GM10847 (cell line): ENCODE data around the gene SPAAR.

Experiments used
- POLR2A ChIP-seq: IDR thresholded peaks from 2 replicates; pipeline ENCODE4 v1.6.1; 2011; ENCODE audit not compliant: insufficient read length; ENCODE audit errors: extremely low read depth

The SPAAR gene

GRCh38 chr9:35914301-35914807 lies 5.1 kb downstream of the SPAAR start:
- no peak for TF ChIP-seq POLR2A

DNA sequence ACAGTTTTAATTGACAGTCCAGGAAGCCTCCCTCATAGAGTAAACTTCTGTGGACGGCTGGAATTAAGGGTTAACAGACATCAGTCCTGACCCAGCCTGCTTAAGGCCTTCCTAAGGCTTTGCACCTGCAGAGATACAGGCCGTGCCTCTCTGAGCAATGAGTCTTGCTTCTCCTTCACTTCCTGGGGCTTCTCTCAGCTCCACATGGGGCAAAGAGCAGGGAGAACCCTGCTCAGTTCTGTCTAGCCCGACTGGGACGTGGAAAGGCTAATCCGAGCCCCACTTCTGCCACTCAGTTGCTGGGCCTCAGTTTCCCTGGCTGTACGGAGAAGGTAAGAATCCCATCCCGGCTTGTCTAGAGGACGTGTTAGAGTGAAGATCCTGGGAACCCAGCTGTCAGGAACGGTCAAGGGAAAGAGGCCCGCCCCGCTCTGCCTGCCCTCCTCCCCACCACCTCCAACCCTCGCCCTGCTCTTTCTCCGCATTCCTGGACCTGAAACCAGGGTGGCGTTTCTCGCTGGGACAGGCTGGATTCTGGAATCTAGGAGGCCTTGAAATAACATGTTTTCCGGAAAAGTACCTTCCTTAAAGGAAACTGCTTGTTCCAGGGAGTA lies 6.5 kb downstream of the SPAAR start:
- TF ChIP-seq POLR2A: no peak

- TF ChIP-seq POLR2A: no peak
These were observed 8.0 kb downstream of the SPAAR start for GRCh38 chr9:35917261-35917660.

- no peak for TF ChIP-seq POLR2A
These were observed 9.5 kb downstream of the SPAAR start for GRCh38 chr9:35918780-35919179.

GRCh38 chr9:35919212-35920008 lies 10.1 kb downstream of the SPAAR start:
- no peak for TF ChIP-seq POLR2A

DNA sequence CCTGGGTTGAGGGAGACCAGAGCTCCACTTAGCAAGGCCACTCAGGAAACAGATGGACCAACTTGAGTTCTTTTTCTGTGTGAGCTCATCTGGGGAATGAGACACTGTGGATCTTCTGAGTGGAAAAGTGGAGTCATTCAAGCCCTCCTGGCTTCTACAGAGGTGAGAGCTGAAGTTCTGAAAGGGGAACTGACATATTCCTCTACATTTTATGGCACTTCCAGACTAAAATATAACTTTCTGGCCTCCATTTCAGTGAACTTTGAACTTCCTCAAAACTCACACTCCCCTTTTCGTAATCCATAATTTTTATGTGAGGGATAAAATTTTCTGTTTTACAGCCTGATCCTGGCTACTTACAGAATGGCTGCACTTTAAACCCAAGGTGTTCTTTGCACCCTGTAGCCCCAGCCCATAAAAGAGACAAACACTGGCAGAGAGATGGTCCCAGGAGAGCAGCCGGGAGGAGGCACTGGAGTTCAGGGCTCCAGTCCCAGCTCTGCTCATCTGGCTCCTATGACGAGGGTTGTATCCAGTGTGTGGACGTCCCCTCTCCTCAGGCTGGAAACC lies 10.8 kb downstream of the SPAAR start:
- no peak for TF ChIP-seq POLR2A

DNA sequence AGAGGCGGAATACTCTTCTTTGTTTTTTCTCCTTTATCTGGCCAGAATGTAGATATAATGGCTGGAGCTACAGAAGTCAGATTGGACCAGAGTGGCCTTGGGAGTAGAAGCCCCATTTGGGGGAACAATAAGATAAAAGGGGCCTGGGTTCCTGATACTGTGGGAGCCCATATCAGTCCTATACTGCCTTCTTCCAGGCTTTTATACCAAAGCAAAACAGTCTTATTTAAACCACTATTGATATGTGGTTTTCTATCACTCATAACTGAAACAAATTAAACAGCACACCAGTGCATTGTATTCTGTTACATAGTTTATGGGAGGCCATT lies 14.3 kb downstream of the SPAAR start:
- TF ChIP-seq POLR2A: no peak

GRCh38 chr9:35923927-35924763 lies 14.9 kb downstream of the SPAAR start:
- TF ChIP-seq POLR2A: no peak

GRCh38 chr9:35928591-35929452 lies 19.5 kb downstream of the SPAAR start:
- TF ChIP-seq POLR2A: no peak

DNA sequence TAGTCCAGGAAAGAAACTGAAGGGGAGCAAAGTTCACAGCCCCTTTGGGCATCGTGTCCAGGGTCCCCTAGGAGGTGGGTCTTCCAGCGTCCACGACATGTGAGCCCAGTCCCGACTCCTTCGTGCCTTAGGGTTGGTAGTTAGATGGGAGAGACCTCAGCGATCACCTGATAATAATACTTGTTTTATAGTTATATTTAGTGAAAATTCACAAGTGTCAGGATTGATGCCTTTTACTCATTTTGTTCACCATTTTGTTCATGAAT lies 20.1 kb downstream of the SPAAR start:
- TF ChIP-seq POLR2A: no peak

DNA sequence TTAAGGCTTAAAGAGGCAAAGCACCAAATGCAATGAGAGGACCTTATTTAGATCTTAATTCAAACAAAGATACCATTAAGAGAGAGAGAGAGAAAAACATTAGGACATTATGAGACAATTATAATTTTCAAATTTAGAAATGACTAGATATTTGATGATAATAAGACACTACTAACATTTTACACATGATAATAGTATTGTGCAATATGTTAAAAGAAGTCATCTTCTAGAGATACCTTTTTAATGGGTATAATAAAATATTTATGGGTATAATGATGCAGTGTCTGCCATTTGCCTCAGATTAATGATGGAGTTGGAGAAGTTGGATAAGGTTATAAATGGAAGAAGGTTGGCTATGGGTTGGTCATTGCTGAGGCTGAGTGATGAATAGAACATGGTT lies 21.2 kb downstream of the SPAAR start:
- no peak for TF ChIP-seq POLR2A

DNA sequence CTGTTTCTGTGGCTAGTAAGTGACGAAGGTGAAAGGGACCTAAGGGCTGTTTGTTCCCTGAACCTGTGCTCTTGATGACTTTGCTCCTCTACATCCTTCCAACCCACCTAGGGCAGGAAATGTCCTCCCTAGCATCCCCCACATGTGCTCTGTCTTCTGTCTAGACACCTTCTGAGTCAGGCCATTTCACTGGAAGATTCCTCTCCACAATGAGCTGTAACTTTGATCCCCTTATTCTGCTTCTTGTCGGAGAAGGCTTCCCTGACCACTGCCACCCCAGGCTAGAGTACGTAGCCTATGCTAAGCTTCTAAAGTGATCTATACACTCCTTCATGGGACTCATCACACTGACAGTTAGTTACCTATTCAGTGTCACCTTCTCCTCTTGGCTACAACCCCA lies 21.7 kb downstream of the SPAAR start:
- TF ChIP-seq POLR2A: no peak

DNA sequence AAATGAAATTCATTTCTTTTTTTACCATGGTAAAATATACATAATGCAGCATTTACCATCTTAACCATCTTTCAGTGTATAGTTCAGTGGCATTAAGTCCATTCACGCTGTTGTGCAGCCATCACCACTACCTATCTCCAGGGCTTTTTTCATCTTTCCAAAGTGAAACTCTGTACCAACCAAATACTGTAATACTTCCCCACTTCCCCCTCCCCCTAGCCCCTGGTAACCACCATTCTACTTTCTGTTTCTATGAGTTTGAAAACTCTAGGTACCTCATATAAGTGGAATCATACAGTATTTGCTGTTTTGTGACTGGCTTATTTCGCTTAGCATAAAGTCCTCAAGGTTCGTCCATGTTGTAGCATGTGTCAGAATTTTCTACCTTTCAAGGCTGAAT lies 23.4 kb downstream of the SPAAR start:
- TF ChIP-seq POLR2A: no peak

DNA sequence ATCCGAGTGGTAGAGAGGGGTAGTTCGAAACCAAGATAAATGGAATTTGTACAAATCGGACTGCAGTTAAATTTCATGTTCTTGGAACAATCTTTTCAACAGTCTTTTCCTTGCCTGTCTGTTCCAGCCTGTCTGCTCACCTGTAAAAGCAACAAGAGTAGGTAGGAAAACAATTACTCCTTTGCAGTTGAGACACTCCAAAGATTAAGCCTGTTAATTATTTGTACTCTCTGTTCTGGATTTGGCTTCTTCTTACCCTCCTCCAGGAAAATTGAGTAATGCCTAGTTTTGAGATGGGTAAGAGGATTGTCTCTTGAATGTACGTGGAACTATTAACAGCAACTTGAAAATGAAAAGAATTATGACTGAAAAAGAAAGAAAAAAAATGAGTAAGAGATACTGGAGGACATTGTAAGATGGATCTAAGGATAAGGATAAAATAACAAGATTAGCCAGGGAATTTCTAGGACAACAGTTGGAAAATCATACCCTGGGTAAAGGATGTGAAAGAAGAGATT lies 24.3 kb downstream of the SPAAR start:
- no peak for TF ChIP-seq POLR2A

GRCh38 chr9:35935261-35935660 lies 26.0 kb downstream of the SPAAR start:
- TF ChIP-seq POLR2A: no peak
